ENCODE data around the gene CRKL.

- TF ChIP-seq CTCF (conservative IDR thresholded peaks at IDR 0.05) (no peak), EZH2 (IDR thresholded peaks at IDR 0.05; ENCODE audit: low read depth) (no peak)
These were observed 73.3 kb downstream of the CRKL start for GRCh38 chr22:20990184-20991180.

Measured in PC-9 (cell line).